ENCODE data around the gene NADSYN1. TPM values are rescaled to one million over a fixed set of nuclear protein-coding genes. Genes with fewer than 3 reads are reported as not detected.

The NADSYN1 gene
- 10 to 100 TPM; 44.0 to 79.1 (median 57.3) TPM for total RNA-seq

DNA sequence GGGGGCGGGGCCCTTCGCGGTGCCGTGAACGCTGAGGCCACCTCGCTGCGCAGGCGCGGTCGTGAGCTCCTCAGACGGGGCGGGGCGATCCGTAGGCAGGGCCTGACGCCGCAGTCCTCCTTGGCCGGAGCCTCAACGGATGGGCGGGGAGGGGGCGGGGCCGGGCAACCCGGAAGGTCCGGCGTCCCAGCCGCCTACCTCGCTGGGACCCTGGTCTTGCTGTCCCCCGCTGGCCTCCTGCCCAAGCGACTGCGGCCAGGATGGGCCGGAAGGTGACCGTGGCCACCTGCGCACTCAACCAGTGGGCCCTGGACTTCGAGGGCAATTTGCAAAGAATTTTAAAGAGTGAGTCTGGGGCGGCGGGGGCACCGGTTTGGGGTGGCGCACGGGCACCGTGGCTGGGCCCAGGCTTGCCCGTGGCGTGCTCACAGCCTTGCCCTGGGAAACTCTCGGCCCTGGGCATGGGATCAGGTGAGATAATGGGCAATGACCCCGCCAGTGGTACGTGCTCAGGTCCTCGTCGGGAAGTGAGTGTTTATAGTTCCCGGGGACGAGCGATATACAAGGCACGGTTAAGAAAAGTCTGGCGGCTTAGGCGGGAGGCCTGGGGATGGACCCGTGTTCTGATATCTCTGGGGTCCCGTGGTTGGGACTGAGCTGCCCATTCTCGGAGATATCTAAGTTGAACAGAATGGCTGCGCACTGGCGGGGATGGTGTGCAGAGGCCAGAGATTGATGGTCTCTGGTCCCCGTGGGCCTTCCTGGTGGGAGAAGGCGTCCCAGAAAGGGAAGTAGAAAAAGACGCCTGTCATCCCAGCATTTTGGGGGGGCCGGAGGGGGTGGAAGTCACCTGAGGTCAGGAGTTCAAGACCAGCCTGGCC lies at the start of gene NADSYN1:
Gene NADSYN1, plus strand, starts transcription at position 167 of the 881 bp plus-strand sequence. Its CDS starts 94 bp downstream, at position 261.
- no peak for TF ChIP-seq CTCF (IDR thresholded peaks at IDR 0.05; ENCODE audit: low read depth)

DNA sequence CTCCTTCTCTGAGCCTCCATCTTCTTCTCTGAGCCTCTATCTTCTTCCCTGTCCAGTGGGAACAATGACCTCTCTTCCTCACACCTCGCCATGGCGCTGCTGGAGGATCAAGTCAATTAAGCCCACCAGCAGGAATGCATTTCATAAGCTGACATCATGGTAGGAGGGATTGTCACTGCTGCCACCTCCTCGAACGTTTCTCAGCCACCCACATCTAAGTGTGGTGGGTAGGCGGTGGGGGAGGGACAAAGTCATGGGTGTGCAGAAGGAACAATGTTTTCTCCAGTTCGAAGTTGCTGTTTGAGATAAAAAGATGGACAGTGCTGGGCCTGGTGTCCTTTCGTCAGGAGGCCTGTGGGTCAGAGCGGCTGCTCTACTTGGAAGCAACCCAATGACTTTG lies 48.8 kb upstream of the NADSYN1 start:
- TF ChIP-seq CTCF (IDR thresholded peaks at IDR 0.05; ENCODE audit: low read depth) = no peak

GRCh38 chr11:71406681-71407080 lies 46.3 kb upstream of the NADSYN1 start:
- TF ChIP-seq CTCF (IDR thresholded peaks at IDR 0.05; ENCODE audit: low read depth) = no peak

DNA sequence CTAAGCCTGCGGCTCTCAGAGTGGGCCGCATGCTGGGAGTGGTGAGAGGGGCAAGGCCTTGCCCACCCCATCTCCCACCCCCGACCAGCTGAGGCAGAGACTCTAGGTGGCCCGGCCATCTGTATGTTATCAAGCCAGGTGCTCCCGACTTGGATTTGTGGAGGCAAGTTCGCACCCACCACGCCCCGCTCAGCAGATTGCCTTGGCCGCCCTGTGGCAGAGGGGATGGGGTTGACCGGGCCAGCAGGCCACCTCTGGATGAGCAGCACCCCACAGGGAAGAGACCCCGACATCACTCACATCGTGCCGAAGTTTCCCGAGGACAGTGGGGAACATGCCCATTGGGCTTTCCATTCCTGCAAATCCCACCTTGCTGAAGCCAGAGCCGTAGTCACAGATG lies 45.6 kb upstream of the NADSYN1 start:
- no peak for TF ChIP-seq CTCF (IDR thresholded peaks at IDR 0.05; ENCODE audit: low read depth)

DNA sequence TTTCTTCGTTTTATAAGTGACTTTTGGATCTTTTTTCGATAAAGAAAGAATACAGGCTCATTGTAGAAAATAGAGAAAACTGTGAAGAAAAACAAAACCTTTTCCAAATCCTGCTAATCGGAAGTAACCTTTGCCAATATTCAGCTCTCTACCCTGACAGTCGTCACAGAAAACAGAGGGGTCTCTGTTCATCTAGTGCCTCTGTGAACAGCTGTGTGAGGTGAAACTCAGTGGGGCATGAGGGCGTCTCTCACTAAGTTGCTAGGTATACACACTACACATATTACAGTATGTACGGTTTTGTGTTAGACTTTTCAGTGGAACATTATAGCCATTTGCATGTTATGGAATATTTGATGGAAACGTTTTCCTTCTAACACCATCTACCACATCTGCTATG lies 44.2 kb upstream of the NADSYN1 start:
- no peak for TF ChIP-seq CTCF (IDR thresholded peaks at IDR 0.05; ENCODE audit: low read depth)

- no peak for TF ChIP-seq CTCF (IDR thresholded peaks at IDR 0.05; ENCODE audit: low read depth)
Measured at GRCh38 chr11:71410363-71410966, 42.5 kb upstream of the NADSYN1 start.

DNA sequence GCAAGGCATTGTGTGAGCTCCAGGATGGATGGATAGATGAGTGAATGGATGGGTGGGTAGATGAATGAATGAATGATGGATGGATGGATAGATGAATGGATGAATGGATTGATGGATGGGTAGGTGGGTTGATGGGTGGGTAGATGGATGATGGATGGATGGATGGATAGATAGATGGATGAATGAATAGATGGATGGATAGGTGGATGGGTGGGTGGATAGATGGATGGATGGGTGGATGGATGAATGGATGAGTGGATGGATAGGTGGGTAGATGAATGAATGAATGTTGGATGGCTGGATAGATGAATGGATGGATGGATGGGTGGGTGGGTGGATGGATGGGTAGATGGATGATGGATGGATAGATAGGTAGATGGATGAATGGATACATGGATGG lies 38.4 kb upstream of the NADSYN1 start:
- TF ChIP-seq CTCF (IDR thresholded peaks at IDR 0.05; ENCODE audit: low read depth) = no peak
